ENCODE data around the gene UBL4B.

Gene UBL4B

DNA sequence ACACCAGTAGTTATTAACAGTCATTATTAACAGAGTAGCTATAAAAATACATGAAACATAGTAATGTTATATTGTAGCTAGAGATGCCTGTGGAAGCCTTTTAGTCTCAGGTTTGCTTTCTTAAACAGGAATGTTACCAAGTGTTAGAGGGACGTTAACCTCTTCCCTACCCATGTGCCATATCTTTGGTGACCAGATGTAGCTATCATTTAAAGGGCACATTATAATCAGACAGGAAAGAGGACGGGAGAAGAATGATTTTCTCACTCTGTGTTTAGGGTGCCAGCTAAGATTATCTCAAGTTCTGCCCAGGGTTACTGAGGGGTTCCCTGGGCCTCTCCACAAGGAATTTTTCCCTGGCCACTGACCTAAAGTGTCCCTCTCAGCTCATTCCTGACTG is 20.9 kb upstream of the UBL4B start:
- TF ChIP-seq CTCF (IDR thresholded peaks at IDR 0.05; ENCODE audit: control insufficient read depth, insufficient read depth, low read depth, low read length, missing control alignments): no peak
- no peak overlapping the region for H3K4me3 ChIP-seq (ENCODE audit: control insufficient read depth, low read depth, low read length)
- DNase-seq (ENCODE audit: low read depth): no peak

- no peak for TF ChIP-seq CTCF (IDR thresholded peaks at IDR 0.05; ENCODE audit: control insufficient read depth, insufficient read depth, low read depth, low read length, missing control alignments)
- no peak overlapping the region for H3K4me3 ChIP-seq (ENCODE audit: control insufficient read depth, low read depth, low read length)
- DNase-seq (ENCODE audit: low read depth): no peak
Observed at GRCh38 chr1:110091791-110092190, 20.5 kb upstream of the UBL4B start.

DNA sequence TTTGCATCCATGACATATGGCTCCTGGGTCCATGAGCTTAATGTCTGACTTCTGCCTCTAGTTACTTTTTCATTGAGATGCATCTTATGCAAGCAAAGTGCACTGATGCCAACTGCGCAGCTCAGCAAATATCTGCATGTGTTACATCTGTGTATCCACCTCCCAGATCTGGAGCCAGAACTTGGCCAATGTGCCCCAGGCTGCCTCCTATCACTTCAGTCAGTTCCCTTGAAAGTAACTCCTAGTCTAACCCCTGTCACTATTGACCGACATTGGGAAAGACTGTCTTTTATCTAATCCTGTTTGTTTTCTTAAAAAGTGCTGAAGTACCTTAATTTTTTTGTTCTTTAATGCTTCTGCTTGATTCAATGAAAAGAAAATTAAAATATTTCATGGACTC is 19.3 kb upstream of the UBL4B start:
- TF ChIP-seq CTCF (IDR thresholded peaks at IDR 0.05; ENCODE audit: control insufficient read depth, insufficient read depth, low read depth, low read length, missing control alignments): no peak
- no peak overlapping the region for H3K4me3 ChIP-seq (ENCODE audit: control insufficient read depth, low read depth, low read length)
- no peak for DNase-seq (ENCODE audit: low read depth)

- TF ChIP-seq CTCF (IDR thresholded peaks at IDR 0.05; ENCODE audit: control insufficient read depth, insufficient read depth, low read depth, low read length, missing control alignments): no peak
- no peak for DNase-seq (ENCODE audit: low read depth)
- no peak overlapping the region for H3K4me3 ChIP-seq (ENCODE audit: control insufficient read depth, low read depth, low read length)
Observed at GRCh38 chr1:110094931-110095654, 17.1 kb upstream of the UBL4B start.

- no peak for DNase-seq (ENCODE audit: low read depth)
- TF ChIP-seq CTCF (IDR thresholded peaks at IDR 0.05; ENCODE audit: control insufficient read depth, insufficient read depth, low read depth, low read length, missing control alignments): no peak
- no peak overlapping the region for H3K4me3 ChIP-seq (ENCODE audit: control insufficient read depth, low read depth, low read length)
Observed at GRCh38 chr1:110097507-110098221, 14.6 kb upstream of the UBL4B start.

DNA sequence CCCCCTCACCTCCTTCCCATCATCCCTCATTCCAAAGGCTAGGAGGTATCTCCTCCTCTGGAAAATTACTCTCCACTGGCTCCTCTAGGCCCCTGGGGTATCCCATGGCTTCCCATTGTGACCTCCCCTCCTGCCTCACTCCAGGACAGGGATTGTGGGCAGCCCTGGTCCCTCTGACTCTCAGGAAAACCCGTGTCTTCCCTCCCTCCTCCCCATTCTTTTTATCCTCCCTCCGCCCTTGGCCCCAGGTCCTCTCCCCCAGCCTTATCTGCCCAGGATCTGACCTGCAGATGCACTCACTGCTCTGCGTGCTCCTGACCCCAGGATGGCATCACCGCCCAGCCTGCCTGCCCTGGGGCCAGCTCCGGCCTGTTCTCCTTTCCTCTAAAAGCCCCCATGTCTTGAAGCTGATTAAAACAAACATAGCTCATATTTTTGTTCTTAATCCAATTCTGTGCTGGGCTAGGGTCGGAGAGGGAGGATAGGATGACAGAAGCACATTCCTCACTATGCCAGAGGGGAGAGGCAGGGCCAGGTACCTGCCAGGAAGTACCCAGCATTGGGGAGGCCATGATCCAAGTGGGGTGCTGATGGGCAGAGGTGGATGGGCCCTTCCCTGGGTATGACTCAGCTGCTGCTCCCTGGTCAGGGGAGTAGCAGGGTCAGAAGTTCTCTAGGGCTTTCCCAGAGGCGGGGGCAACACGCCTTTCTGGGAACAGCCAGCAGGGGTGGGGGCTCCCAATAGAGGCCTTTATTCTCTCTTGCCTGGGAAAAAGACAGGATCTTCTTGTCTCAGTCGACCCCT is 13.8 kb upstream of the UBL4B start:
- no peak for DNase-seq (ENCODE audit: low read depth)
- no peak for TF ChIP-seq CTCF (IDR thresholded peaks at IDR 0.05; ENCODE audit: control insufficient read depth, insufficient read depth, low read depth, low read length, missing control alignments)
- H3K4me3 ChIP-seq (ENCODE audit: control insufficient read depth, low read depth, low read length): no peak overlapping the region
